PC-3 (cell line): ENCODE results near the gene ZFHX2. TPM values are rescaled to one million over a fixed set of nuclear protein-coding genes. Genes with fewer than 3 reads are reported as not detected.
A peak's percentile ranks its signal among the peaks of the same experiment; 100 is the strongest.

Source experiments
- ATAC-seq: fragments of 200-7000 bp; cut with Tn5 transposase; 2 replicates; pipeline ENCODE4 v1.9.1; 2020; ENCODE audit warnings: mild to moderate bottlenecking, moderate library complexity
- BruUV-seq: library from RNA; stranded (reverse); fragments of 400-500 nt; replicated peaks from 2 replicates; lab custom pipeline; 2021; lab: Mats Ljungman, UMichigan
- CTCF ChIA-PET: fragments of 300-600 bp; sonication (Branson Sonifier 250); formaldehyde crosslinking; loops from one replicate; lab custom pipeline; 2022; ENCODE audit warnings: antibody characterized with exemption; lab: Charles Lee
- POLR2A ChIA-PET: fragments of 300-600 bp; sonication (Branson Sonifier 250); formaldehyde crosslinking; loops from one replicate; lab custom pipeline; 2022; ENCODE audit warnings: antibody characterized with exemption; ENCODE audit not compliant: unreplicated experiment; lab: Charles Lee
- DNase-seq: peaks from one replicate; pipeline ENCODE4 v3.0.0-alpha.2; 2015
- H2AFZ ChIP-seq: fragments of 300-600 bp; sonication (generic); 2 replicates; pipeline ENCODE4 v1.6.0; 2016; ENCODE audit warnings: antibody characterized with exemption, low read length
- H3F3A ChIP-seq: fragments of 300-600 bp; sonication (generic); one replicate; pipeline ENCODE4 v1.6.0; 2017; ENCODE audit warnings: antibody characterized with exemption, low read length, control low read depth, mild to moderate bottlenecking; ENCODE audit not compliant: unreplicated experiment
- H3K27ac ChIP-seq: fragments of 300-600 bp; sonication (generic); 2 replicates; pipeline ENCODE4 v1.5.1; 2016; ENCODE audit warnings: mild to moderate bottlenecking, low read length
- H3K27me3 ChIP-seq: fragments of 300-600 bp; sonication (generic); 2 replicates; pipeline ENCODE4 v1.6.1; 2016; ENCODE audit warnings: low read length, mixed read lengths
- H3K36me3 ChIP-seq: fragments of 300-600 bp; sonication (generic); 2 replicates; pipeline ENCODE4 v1.6.1; 2016; ENCODE audit warnings: low read depth, mixed run types, low read length, mixed read lengths
- H3K4me1 ChIP-seq: fragments of 300-600 bp; sonication (generic); 2 replicates; pipeline ENCODE4 v1.5.1; 2016; ENCODE audit warnings: low read length; ENCODE audit not compliant: insufficient read depth
- H3K4me2 ChIP-seq: fragments of 300-600 bp; sonication (generic); 2 replicates; pipeline ENCODE4 v1.6.0; 2016; ENCODE audit warnings: low read length
- H3K4me3 ChIP-seq: fragments of 300-600 bp; sonication (generic); 2 replicates; pipeline ENCODE4 v1.5.1; 2016; ENCODE audit warnings: mild to moderate bottlenecking, low read length, mixed read lengths
- H3K79me2 ChIP-seq: fragments of 300-600 bp; sonication (generic); 2 replicates; pipeline ENCODE4 v1.6.1; 2017; ENCODE audit warnings: low read length, mixed read lengths
- H3K9ac ChIP-seq: fragments of 300-600 bp; sonication (generic); 2 replicates; pipeline ENCODE4 v1.6.0; 2016; ENCODE audit warnings: mild to moderate bottlenecking, low read length
- H3K9me2 ChIP-seq: fragments of 300-600 bp; sonication (generic); replicated peaks from 2 replicates; pipeline ENCODE4 v1.6.1; 2016; ENCODE audit warnings: mixed run types, low read length, mixed read lengths
- H3K9me3 ChIP-seq: fragments of 300-600 bp; sonication (generic); 2 replicates; pipeline ENCODE4 v1.6.1; 2016; ENCODE audit warnings: low read length, mixed read lengths
- H4K20me1 ChIP-seq: fragments of 300-600 bp; sonication (generic); 2 replicates; pipeline ENCODE4 v1.6.1; 2016; ENCODE audit warnings: low read length, mixed read lengths
- CTCF ChIP-seq: fragments of 300-600 bp; sonication (generic); conservative IDR thresholded peaks from 2 replicates; pipeline ENCODE4 v1.5.1; 2017; ENCODE audit warnings: antibody characterized with exemption, low read depth, mild to moderate bottlenecking, low read length
- EZH2 ChIP-seq: fragments of 300-600 bp; sonication (generic); IDR thresholded peaks from one replicate; pipeline ENCODE4 v1.6.1; 2017; ENCODE audit warnings: antibody characterized with exemption, mild to moderate bottlenecking, low read length; ENCODE audit not compliant: unreplicated experiment
- EZH2phosphoT487 ChIP-seq: fragments of 300-600 bp; sonication (generic); IDR thresholded peaks from 2 replicates; pipeline ENCODE4 v1.6.1; 2018; ENCODE audit warnings: mild to moderate bottlenecking, antibody characterized with exemption, low read length, borderline replicate concordance
- intact Hi-C: fragments of 100-400 bp; cut with micrococcal nuclease; formaldehyde crosslinking; loops from 2 replicates; pipeline ENCODE4 v1.9.0; 2023
- total RNA-seq: library from RNA; depleted of rRNA; stranded (reverse); fragments of >200 nt; gene quantifications from 2 replicates; pipeline ENCODE4 v1.2.3, GENCODE V29; 2014

The ZFHX2 gene
- total RNA-seq, 1 experiment from 2014 or later, result 0.55 TPM

DNA sequence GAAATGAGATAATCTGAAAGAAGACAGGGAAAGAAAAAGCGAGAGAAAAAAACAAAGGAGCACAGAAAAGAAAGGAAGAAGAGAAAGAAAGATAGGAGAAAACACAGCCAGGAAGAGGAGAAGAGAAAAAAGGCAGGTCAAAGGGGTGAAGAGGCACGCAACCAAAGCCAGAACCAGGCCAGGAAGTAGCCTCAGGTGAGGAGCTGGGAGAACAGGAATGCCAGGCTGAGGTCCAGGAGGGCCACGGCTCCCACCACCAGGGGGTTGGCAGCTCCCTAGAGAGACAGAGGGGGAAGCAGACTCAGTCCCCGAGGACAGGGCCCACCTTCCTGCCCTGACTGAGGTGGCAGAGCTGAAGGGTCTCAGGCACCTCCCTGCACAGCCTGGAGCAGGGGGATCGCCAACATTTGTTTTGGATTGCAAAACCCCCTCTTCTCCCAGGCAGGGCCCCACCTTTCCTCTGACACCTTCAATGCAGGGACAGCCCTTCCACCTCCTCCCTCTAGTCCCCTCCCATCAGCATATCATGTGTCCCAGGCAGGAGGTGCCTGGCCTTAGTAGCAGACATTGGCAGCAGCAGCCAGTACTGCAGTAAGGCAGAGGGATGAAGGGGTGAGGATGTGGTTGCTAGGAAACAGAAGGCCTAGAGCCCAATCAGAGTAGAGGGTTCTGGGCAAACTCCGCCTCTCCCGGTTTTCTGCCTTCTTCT lies 18.0 kb upstream of the ZFHX2 start:
- 0 out of 2 replicates have a peak, but pooled peaks have one; percentile 8 for TF ChIP-seq CTCF
- TF ChIP-seq EZH2phosphoT487, result no peak
- no peak overlapping the region for H3K4me3 ChIP-seq
- ATAC-seq (peak; percentile 29), DNase-seq (peak; percentile 44)
- H3K27me3 ChIP-seq, result no peaks in the 10 kb centered on the region
- H4K20me1 ChIP-seq, result no peaks in the 10 kb centered on the region
- ChIA-PET CTCF (no interaction called here), POLR2A (no interaction called here)
- no peak overlapping the region for H3K9ac ChIP-seq
- BruUV-seq, result no TSS peak
- intact Hi-C loops, result no loop called here
- peaks cover 9% of the 10 kb centered on the region; the same call in 1 of the 2 replicates for H3K79me2 ChIP-seq
- H3K9me3 ChIP-seq, result no peaks in the 10 kb centered on the region
- H3F3A ChIP-seq, result no peaks in the 10 kb centered on the region
- peaks cover 18% of the 10 kb centered on the region for H3K4me1 ChIP-seq
- no peak overlapping the region for H3K4me2 ChIP-seq
- no peak overlapping the region for H3K27ac ChIP-seq
- no peak overlapping the region for H2AFZ ChIP-seq
- H3K9me2 ChIP-seq, result no peaks in the 10 kb centered on the region
- no peaks in the 10 kb centered on the region for H3K36me3 ChIP-seq

DNA sequence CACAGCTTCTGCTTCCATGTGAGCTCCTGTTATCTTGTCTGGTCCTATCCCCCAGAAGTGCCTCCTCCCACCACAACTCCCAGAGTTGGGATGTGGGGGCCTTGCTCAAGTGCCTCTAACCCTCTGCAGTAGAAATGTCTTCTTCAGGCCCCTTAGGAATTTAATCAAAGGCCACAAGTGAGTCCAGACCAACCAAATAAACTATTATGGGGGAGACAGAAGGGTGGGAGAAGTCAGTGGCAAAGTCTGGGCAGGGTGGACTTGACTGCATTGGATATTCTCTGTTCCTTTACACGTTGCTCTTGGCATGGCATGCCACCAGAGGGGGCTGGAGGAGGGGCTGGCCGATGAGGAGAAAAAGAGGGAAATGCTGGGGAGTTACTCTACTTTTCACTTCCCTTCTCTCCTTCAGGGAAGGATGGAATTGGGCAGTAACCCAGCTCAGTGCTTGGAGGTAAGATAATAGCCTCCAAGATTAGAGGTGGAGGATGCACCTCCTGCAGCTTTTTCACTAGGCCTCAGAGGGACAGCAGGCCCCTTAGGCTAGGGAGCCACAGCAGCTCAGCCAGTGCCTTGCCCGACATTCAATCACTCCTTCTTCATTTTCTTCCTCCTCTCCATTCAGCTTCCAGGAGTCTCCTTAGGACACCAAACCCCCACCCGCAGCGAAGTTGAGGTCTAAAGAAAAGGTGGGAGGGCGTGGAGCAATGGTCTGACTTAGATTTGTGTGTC lies 17.2 kb upstream of the ZFHX2 start:
- no peaks in the 10 kb centered on the region for H3K27me3 ChIP-seq
- H3F3A ChIP-seq, result no peaks in the 10 kb centered on the region
- no peak overlapping the region for H3K27ac ChIP-seq
- no peaks in the 10 kb centered on the region for H3K9me3 ChIP-seq
- peaks cover 9% of the 10 kb centered on the region; the same call in 1 of the 2 replicates for H3K79me2 ChIP-seq
- H3K4me1 ChIP-seq, result peaks cover 18% of the 10 kb centered on the region
- CTCF ChIA-PET, result no interaction called here
- H4K20me1 ChIP-seq, result no peaks in the 10 kb centered on the region
- intact Hi-C loops, result no loop called here
- no peak for ATAC-seq
- peaks cover 3% of the 10 kb centered on the region; the same call in 1 of the 2 replicates for H3K36me3 ChIP-seq
- no peak overlapping the region for H3K4me2 ChIP-seq
- no TSS peak for BruUV-seq
- no peak overlapping the region for H3K4me3 ChIP-seq
- TF ChIP-seq CTCF (peak; percentile 54; the same call in 1 of the 2 replicates), EZH2phosphoT487 (no peak), EZH2 (no peak)
- DNase-seq, result peak; percentile 41
- H3K9ac ChIP-seq, result no peak overlapping the region
- POLR2A ChIA-PET, result interaction anchor here (0.5 kb wide), 1 partner anchor 525 kb away, joined by 26 read pairs; no protein-coding TSS in a partner anchor
- H2AFZ ChIP-seq, result no peak overlapping the region
- no peaks in the 10 kb centered on the region for H3K9me2 ChIP-seq
